ENCODE measurements around the gene AP2A2. TPM values are rescaled to one million over a fixed set of nuclear protein-coding genes. Genes with fewer than 3 reads are reported as not detected.

AP2A2 gene
- 228 TPM for total RNA-seq (ENCODE audit: unreplicated experiment)
- long read RNA-seq, full-length matches to known transcripts, result 1 of 8 reads
- long read RNA-seq, partial matches to known transcripts, result 6 of 8 reads
- long read RNA-seq, other reads (novel, unspliced or antisense), result 1 of 8 reads

DNA sequence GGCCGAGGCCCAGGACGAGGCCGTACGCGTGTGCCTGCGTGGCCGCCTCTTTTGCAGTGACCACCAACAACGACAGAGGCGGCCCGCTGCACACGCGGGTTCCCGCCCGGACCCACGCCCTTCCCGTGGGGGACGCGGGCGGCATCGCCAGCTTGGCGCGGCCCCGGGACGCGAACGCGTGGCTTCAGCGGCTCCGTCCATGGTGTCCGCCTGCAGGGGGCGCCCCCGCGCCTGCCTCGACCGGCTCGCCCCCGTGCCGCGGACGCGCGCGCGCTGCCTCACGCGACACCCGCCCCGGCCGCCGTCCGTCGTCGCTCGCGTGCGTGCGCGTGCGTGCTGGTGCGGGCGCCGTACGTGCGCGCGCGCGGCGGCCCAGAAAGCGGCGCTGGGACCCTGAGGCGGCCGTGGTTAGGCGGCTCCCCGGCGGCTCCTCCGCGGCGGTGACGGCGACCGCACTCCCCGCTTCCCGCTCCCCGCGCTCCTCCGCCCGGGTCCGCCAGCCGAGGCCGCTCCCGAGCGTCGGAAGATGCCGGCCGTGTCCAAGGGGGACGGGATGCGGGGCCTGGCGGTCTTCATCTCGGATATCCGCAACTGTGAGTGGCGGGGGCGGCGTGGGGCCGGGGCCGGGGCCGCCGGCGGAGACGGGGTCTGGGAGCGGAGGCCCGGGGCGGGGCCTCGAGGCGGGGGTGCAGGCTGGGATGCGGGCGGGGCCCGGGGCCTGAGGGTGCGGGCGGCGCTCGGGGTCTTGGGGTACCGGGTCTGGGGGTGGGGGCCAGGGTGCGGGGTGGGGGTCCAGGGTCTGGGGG is at the start of gene AP2A2:
TSS of gene AP2A2 (plus strand) at position 375 of the 806 bp plus-strand sequence. CDS start at position 527, 152 bp downstream.
- Mint-ChIP-seq H3K4me3 (ENCODE audit: unreplicated experiment) (peak within 1 kb of the TSS; percentile 96), H3K27ac (ENCODE audit: unreplicated experiment) (peak within 1 kb of the TSS; percentile 98), H3K4me1 (ENCODE audit: low read depth, unreplicated experiment) (peaks cover 12% of the 10 kb centered on the region), H3K27me3 (ENCODE audit: unreplicated experiment) (peaks cover 13% of the 10 kb centered on the region), H3K9me3 (ENCODE audit: unreplicated experiment) (peaks cover 13% of the 10 kb centered on the region), H3K36me3 (ENCODE audit: unreplicated experiment) (peaks cover 4% of the 10 kb centered on the region)
- peak; percentile 92 for DNase-seq
- TF ChIP-seq, protein P1, sequence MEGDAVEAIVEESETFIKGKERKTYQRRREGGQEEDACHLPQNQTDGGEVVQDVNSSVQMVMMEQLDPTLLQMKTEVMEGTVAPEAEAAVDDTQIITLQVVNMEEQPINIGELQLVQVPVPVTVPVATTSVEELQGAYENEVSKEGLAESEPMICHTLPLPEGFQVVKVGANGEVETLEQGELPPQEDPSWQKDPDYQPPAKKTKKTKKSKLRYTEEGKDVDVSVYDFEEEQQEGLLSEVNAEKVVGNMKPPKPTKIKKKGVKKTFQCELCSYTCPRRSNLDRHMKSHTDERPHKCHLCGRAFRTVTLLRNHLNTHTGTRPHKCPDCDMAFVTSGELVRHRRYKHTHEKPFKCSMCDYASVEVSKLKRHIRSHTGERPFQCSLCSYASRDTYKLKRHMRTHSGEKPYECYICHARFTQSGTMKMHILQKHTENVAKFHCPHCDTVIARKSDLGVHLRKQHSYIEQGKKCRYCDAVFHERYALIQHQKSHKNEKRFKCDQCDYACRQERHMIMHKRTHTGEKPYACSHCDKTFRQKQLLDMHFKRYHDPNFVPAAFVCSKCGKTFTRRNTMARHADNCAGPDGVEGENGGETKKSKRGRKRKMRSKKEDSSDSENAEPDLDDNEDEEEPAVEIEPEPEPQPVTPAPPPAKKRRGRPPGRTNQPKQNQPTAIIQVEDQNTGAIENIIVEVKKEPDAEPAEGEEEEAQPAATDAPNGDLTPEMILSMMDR (IDR thresholded peaks at IDR 0.05; ENCODE audit: partially characterized antibody, unreplicated experiment), result peak; percentile 84

DNA sequence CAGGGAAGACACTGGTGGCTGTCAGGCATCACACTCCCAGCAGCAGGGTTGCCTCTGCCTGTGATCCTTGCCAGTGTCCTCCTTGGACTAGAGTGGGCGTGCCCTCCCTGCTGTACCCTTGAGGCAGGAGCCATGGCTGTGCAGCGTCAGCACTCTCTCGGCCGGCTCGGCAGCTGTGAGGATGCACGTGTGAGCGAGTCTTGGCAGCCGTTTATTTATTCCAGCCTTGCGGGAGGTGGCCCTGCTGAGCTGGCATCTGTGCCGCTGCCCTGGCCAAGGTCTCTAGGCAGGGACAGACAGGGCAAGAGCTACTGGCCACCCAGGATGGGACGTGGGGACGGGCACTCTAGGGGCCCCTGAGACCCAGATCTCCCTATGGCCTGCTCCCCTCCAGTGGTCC is 49.1 kb upstream of the AP2A2 start:
- H3K9me3 Mint-ChIP-seq (ENCODE audit: unreplicated experiment), result peaks cover 4% of the 10 kb centered on the region
- peak; percentile 40 for DNase-seq
- H3K36me3 Mint-ChIP-seq (ENCODE audit: unreplicated experiment), result no peaks in the 10 kb centered on the region

DNA sequence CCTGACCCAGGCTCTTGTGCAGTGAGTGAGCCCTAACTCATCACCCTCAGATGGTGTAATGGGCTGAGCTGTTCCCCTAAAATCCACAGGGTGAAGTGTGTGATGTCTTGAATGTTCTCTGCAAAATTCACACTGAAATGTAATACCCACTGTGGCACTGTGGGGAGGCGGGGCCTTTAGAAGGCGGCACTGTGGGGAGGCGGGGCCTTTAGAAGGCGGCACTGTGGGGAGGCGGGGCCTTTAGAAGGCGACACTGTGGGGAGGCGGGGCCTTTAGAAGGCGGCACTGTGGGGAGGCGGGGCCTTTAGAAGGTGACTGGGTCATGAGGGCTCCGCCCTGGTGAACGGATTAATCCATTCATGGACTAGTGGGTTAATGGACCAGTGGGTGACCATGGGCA is 48.1 kb upstream of the AP2A2 start:
- Mint-ChIP-seq H3K4me3 (ENCODE audit: unreplicated experiment) (no peak overlapping the region), H3K36me3 (ENCODE audit: unreplicated experiment) (peaks cover 6% of the 10 kb centered on the region), H3K4me1 (ENCODE audit: low read depth, unreplicated experiment) (peaks cover 10% of the 10 kb centered on the region), H3K27ac (ENCODE audit: unreplicated experiment) (no peak overlapping the region), H3K9me3 (ENCODE audit: unreplicated experiment) (peaks cover 7% of the 10 kb centered on the region), H3K27me3 (ENCODE audit: unreplicated experiment) (peaks cover 8% of the 10 kb centered on the region)
- TF ChIP-seq, protein P1 (IDR thresholded peaks at IDR 0.05; ENCODE audit: partially characterized antibody, unreplicated experiment), result no peak
- no peak for DNase-seq

More for the DNA sequence above, 49.1 kb upstream of the AP2A2 start:
- TF ChIP-seq, protein P1 (IDR thresholded peaks at IDR 0.05; ENCODE audit: partially characterized antibody, unreplicated experiment), result no peak
- Mint-ChIP-seq H3K4me1 (ENCODE audit: low read depth, unreplicated experiment) (peaks cover 6% of the 10 kb centered on the region), H3K4me3 (ENCODE audit: unreplicated experiment) (no peak overlapping the region), H3K27me3 (ENCODE audit: unreplicated experiment) (peaks cover 7% of the 10 kb centered on the region), H3K27ac (ENCODE audit: unreplicated experiment) (no peak overlapping the region)

DNA sequence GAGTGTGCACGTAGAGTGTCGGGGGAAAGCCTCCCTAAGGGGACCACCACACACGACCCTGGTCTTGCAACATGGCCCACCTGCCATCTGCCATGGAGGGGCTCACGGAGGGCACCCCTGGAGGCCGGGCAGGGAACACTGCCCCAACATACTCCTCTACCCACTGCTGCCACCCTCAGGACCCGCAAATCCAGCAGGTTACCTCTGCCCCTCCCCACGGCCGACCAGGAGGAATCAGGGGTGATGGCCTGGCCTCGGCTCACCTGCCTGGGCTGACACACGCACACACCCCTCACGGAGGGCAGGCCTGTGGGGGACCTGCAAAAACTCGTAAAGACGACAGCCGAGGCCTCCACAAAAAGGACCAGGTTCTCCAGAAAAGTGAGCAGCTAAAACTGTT is 45.2 kb upstream of the AP2A2 start:
- H3K36me3 Mint-ChIP-seq (ENCODE audit: unreplicated experiment), result peaks cover 7% of the 10 kb centered on the region
- TF ChIP-seq, protein P1 (IDR thresholded peaks at IDR 0.05; ENCODE audit: partially characterized antibody, unreplicated experiment), result no peak
- no peak for DNase-seq
- H3K27me3 Mint-ChIP-seq (ENCODE audit: unreplicated experiment), result peaks cover 12% of the 10 kb centered on the region
- peaks cover 11% of the 10 kb centered on the region for H3K4me1 Mint-ChIP-seq (ENCODE audit: low read depth, unreplicated experiment)
- no peak overlapping the region for H3K4me3 Mint-ChIP-seq (ENCODE audit: unreplicated experiment)
- peaks cover 9% of the 10 kb centered on the region for H3K9me3 Mint-ChIP-seq (ENCODE audit: unreplicated experiment)
- H3K27ac Mint-ChIP-seq (ENCODE audit: unreplicated experiment), result no peak overlapping the region

DNA sequence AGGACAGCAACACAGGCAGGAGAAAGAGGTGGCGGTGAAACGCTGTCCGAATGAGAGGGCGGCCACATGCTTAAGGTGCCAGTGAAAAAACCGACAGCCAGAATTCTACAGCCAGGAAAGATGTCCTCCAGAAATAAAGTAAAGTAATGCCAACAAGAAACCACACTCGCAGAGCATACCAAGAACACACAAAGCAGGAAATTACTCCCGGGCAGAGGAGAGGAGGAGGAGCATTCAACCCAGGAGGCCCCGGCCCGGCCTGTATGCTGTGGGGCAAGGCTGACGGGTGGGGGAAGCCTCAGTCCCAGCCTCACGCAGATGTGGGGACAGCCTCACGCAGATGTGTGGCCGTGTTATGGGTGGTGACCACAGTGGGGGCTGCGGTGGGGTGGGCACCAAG is 43.1 kb upstream of the AP2A2 start:
- DNase-seq, result no peak
- TF ChIP-seq, protein P1 (IDR thresholded peaks at IDR 0.05; ENCODE audit: partially characterized antibody, unreplicated experiment), result no peak
- Mint-ChIP-seq H3K27me3 (ENCODE audit: unreplicated experiment) (peaks cover 11% of the 10 kb centered on the region), H3K36me3 (ENCODE audit: unreplicated experiment) (peaks cover 14% of the 10 kb centered on the region), H3K9me3 (ENCODE audit: unreplicated experiment) (peaks cover 15% of the 10 kb centered on the region), H3K27ac (ENCODE audit: unreplicated experiment) (no peak overlapping the region), H3K4me1 (ENCODE audit: low read depth, unreplicated experiment) (peaks cover 5% of the 10 kb centered on the region), H3K4me3 (ENCODE audit: unreplicated experiment) (no peak overlapping the region)

Data from glutamatergic neuron (in vitro differentiated cells).